NK-92 (cell line): ENCODE results near the gene HMGCS2.

ENCODE experiments used
- DNase-seq: peaks from one replicate; lab custom pipeline; 2025; ENCODE audit not compliant: unreplicated experiment; lab: John Stamatoyannopoulos, UW

The HMGCS2 gene

DNA sequence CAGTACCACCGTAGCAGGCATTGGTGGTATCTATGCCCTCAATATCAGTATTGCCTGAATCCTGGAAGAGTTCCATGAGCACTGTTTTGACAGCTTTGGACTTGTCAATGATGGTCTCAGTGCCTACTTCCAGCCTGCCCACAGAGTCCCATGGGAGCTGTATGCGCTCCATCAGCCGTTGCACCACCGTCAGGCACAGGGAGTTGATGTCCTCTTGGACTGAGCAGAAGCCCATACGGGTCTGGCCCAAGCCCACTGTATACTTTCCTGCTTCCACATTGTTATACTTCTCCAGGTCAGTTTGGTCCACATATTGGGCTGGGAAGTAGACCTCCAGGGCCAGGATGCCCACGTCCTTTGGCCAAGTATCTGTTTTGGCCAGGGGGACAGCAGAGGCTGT, 4.5 kb downstream of the HMGCS2 start:
- DNase-seq, result no peak

GRCh38 chr1:119762953-119763352, 5.8 kb downstream of the HMGCS2 start:
- no peak for DNase-seq

GRCh38 chr1:119762409-119762808, 6.3 kb downstream of the HMGCS2 start:
- DNase-seq, result no peak

DNA sequence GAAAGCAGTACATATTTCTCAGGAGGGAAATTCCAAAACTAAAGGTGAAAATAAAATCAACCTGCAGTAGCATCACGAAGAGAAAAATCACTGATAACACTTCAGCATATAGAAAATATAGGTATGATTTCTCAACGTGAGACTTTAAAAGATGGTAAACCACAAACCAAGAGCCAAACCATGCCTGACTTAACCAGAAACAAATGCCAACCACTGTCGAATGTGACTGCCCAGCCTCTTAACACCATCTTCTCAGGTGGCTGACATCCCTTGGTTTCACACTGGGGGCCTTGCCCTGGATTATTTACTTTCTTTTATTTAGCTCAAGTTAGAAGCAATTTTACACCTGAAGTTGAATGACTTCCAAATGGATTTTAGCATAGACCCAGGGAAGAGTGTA, 10.1 kb downstream of the HMGCS2 start:
- no peak for DNase-seq

DNA sequence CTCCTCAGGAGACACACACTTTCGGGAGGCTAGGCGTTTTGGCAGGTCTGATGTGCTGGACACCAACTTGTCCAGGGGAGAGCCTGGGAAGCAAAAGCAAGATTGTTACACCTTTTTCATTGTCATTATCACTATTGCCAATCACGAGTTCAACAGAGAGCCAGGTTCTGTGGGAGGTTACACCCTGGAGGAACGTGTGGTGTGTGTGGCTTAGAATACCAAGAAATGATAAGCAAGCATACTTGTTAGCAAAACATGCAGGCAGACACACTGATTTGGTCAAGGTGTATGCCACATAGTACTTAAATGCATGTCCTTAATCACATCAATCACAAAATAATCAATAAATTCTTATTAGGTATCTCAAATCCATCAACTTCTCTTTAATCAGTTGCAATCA, 16.1 kb downstream of the HMGCS2 start:
- no peak for DNase-seq

- no peak for DNase-seq
Measured at GRCh38 chr1:119748040-119748439, 20.7 kb downstream of the HMGCS2 start.

DNA sequence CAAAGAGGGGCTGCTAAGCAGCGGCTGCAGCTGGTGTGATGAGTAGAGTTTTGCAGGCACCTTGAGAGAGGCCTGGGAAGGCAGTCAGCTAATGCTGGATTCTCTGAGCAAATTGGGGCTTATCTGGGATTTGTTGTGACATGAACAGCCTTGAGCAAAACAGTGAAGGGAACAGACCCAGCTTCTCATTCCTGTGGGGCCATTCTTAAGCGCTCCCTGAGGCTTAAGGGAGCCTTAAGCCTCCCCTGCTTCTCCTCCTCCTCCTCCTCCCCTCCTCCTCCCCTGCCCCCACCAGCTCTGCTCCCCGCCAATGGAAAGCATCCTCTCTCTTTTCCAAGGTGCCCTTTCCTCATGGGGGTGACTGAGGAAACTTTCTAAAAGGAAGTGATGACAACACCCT, 21.3 kb downstream of the HMGCS2 start:
- no peak for DNase-seq

- DNase-seq, result no peak
Measured at GRCh38 chr1:119745034-119745433, 23.7 kb downstream of the HMGCS2 start.

DNA sequence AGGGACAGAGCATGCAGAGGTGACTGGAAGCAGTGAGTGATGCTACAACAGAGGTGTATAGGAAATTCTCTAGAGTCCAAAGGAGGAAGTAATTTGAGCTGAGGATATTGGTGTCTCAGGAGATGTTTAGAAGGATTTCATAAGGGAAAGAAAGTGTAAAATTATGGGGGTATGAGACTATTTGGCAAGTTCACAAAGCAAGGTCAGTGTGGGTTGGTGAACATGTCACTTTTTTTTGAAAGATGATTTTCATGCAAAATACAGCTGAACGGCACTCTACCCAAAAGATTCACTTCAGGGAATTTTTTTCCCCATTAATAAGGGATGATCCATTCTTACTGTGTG, 24.1 kb downstream of the HMGCS2 start:
- DNase-seq, result no peak

- DNase-seq, result no peak
Measured at GRCh38 chr1:119743776-119744597, 24.7 kb downstream of the HMGCS2 start.

DNA sequence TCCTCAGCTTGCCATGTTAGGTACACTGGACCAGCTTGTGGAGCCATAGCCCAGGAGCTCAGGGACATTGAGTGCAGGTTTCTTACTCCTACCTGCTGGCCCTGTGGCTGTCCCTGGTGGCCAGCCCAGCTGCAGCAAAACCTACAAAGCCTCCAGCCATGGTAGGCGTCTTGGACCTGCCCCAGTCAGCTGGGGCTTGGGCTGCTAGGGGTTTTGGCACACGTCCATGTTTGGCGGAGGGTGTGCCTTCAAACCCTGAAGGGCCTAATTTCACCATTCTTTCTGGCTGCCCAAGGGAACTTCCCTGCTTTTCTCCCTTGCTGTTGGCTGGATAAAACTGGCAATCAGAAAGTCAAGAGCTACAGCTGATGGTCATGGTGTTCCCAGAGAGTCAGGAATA, 25.4 kb downstream of the HMGCS2 start:
- no peak for DNase-seq

DNA sequence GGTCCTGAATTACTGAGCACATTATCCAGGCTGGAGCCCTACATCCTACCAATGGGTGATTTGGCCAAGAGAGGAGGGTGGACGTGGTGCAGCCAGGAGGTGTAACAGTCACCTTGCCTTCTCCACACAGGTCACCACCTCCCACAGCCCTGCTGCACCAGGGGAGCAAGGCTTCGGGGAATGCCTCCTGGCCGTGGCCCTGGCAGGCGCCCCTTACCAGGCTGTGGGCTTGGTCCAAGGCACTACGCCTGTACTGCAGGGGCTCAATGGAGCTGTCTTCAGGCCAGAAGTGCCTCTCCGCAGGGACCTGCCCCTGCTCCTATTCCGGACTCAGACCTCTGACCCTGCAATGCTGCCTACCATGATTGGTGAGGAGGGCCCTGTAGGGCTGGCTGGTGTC, 26.0 kb downstream of the HMGCS2 start:
- no peak for DNase-seq

DNA sequence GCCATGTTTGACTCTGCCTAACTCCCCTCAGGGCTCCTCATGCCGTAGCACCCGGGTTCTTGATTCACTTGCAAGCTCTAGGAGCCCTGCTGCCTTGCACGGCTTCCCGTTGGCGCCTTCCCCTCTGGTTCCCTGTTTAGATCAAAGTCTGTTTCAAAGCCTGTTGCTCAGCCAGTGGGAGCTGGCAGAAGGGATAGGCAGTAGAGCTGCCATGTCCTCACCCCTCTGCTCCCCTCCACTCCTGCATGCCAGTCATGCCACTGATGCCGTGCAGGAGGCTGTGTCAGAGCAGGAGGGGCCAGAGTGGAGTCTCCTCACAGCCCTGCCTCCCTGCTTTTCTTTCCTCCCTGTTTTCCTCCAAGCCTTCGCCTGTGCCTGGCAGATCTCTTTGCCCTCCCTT, 26.5 kb downstream of the HMGCS2 start:
- DNase-seq, result no peak

GRCh38 chr1:119740896-119741780, 27.6 kb downstream of the HMGCS2 start:
- no peak for DNase-seq

DNA sequence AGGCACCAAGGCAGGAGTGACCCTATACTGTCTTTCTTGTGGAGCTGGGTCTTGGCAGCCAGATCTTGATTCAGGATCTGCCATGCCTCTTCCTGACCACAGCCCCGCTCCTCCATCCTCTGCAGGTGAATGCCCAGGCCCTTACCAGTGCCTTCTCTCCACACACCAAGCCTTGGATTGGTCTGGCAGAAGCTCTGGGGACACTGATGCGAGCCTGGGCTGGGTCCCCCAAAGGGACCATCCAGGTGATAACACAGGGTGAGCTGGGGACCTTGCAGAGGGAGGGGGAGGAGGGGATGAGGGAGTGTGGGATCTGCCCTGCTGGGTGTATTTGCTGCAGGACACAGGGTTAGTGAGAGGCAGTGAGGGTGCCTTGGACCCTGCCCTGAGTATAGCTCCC, 28.4 kb downstream of the HMGCS2 start:
- DNase-seq, result no peak

DNA sequence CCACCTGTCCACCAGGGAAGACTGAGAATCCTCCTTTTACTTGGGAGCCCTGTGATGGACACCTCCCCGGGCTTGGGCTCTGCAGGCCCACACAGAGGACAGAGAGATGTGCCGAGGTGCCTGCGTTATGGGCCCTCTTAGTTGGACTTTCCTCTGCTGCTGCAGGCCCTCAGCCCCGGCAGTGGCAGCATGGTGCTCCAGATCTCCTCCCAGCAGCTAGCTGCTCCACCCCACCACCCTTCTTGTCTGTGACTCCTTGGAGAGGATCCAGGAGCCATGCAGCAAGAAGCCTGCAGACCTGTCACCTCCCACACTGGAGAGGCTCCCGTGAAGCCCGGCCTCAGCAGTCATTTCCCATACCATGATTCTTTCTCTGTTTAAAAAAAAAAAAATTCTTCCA, 29.6 kb downstream of the HMGCS2 start:
- DNase-seq, result no peak

- DNase-seq, result no peak
Measured at GRCh38 chr1:119738100-119738720, 30.5 kb downstream of the HMGCS2 start.

DNA sequence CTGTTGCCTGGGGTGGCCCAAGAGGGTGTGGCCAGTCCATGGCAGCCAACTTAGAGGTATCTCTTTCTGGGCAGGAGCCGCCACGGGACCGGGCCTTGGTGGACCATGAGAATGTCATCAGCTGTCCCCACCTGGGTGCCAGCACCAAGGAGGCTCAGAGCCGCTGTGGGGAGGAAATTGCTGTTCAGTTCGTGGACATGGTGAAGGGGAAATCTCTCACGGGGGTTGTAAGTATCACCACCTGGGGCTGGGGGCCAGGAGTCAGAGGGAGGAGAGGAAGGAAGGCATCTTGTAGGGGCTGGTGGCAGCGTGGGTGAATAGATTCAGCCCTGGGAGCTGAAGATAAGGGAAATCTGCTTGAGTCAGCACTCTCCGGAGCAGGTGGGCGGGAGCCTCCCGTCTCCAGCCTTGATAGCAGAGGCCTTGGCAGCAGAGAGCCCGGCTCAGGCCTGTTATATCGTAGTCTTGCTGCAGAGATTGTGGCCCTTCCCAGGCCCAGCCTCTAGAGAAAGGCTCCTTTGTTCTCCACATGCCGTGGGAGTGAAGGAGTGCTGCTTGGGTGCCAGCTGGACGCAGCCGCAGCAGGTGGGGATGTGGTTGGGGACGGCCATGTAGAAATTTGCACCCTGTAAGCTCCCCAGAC, 31.5 kb downstream of the HMGCS2 start:
- no peak for DNase-seq

DNA sequence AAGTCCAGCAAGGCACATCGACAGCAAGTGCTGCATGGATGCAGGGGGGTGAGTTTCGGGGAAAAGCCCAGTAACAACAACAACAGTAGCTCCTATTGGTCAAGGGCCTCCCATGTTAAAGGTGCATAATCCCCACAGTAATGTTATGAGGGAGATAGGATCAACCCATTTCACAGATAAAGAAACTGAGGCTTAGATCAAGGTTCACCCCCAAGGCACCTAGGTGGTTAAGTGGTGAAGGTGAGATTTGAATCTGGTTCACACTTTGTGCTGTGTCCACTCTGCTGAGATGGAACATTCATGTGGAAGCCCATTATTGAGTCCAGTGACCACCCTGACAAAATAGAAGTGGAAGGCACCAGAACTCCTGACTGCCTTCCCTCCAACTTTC, 32.1 kb downstream of the HMGCS2 start:
- DNase-seq, result no peak

DNA sequence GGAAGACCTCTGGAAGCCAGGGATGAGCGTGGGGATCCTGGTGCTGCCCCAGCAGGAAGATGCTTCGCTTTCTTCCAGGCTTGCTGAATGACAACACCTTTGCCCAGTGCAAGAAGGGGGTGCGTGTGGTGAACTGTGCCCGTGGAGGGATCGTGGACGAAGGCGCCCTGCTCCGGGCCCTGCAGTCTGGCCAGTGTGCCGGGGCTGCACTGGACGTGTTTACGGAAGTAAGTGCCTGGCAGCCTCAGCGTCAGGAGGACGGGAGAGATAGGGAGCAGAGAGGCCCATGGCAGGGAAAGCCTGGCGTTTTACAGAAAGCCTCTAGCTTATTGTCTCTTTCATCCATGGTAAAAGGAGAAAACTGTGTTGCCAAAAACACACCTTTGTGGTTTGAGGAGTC, 33.5 kb downstream of the HMGCS2 start:
- no peak for DNase-seq

- DNase-seq, result no peak
Measured at GRCh38 chr1:119733754-119734153, 35.0 kb downstream of the HMGCS2 start.
